ENCODE results near the gene CPNE6.

CPNE6 gene

GRCh38 chr14:24086193-24086955 is 15.0 kb downstream of the CPNE6 start:
- no peak for DNase-seq (ENCODE audit: low spot score)

GRCh38 chr14:24087004-24087403 is 15.6 kb downstream of the CPNE6 start:
- DNase-seq (ENCODE audit: low spot score) = no peak

GRCh38 chr14:24088095-24088494 is 16.7 kb downstream of the CPNE6 start:
- DNase-seq (ENCODE audit: low spot score) = no peak

GRCh38 chr14:24089890-24090289 is 18.5 kb downstream of the CPNE6 start:
- no peak for DNase-seq (ENCODE audit: low spot score)

GRCh38 chr14:24092110-24092504 is 20.7 kb downstream of the CPNE6 start:
- DNase-seq (ENCODE audit: low spot score) = no peak

- DNase-seq (ENCODE audit: low spot score) = no peak
These were observed 21.3 kb downstream of the CPNE6 start for GRCh38 chr14:24092505-24093206.

- no peak for DNase-seq (ENCODE audit: low spot score)
These were observed 22.0 kb downstream of the CPNE6 start for GRCh38 chr14:24093207-24093900.

- peak; percentile 96 for DNase-seq (ENCODE audit: low spot score)
These were observed 22.8 kb downstream of the CPNE6 start, which contains the start of gene PCK2 for GRCh38 chr14:24093901-24094840. PCK2 (plus strand) TSS chr14:24094311; CDS start chr14:24094406, 95 bp downstream.

GRCh38 chr14:24094841-24095270 is 23.5 kb downstream of the CPNE6 start:
- DNase-seq (ENCODE audit: low spot score) = no peak

- peak; percentile 85 for DNase-seq (ENCODE audit: low spot score)
These were observed 24.1 kb downstream of the CPNE6 start for GRCh38 chr14:24095271-24096068.

GRCh38 chr14:24096545-24097181 is 25.3 kb downstream of the CPNE6 start:
- DNase-seq (ENCODE audit: low spot score) = no peak

GRCh38 chr14:24098229-24098926 is 27.0 kb downstream of the CPNE6 start:
- DNase-seq (ENCODE audit: low spot score) = no peak

- DNase-seq (ENCODE audit: low spot score) = no peak
These were observed 27.8 kb downstream of the CPNE6 start for GRCh38 chr14:24098927-24099813.

GRCh38 chr14:24100197-24100981 is 29.0 kb downstream of the CPNE6 start:
- no peak for DNase-seq (ENCODE audit: low spot score)

- DNase-seq (ENCODE audit: low spot score) = no peak
These were observed 29.7 kb downstream of the CPNE6 start for GRCh38 chr14:24100982-24101494.

GRCh38 chr14:24102357-24103048 is 31.1 kb downstream of the CPNE6 start:
- DNase-seq (ENCODE audit: low spot score) = no peak

GRCh38 chr14:24103451-24103850 is 32.1 kb downstream of the CPNE6 start:
- DNase-seq (ENCODE audit: low spot score) = no peak
